IMR-90 (cell line): Measurements from ENCODE around the gene CHAT. TPM values are rescaled to one million over a fixed set of nuclear protein-coding genes. Genes with fewer than 3 reads are reported as not detected.

ENCODE experiments used
- ATAC-seq: fragments of 200-7000 bp; cut with Tn5 transposase; 2 replicates; pipeline ENCODE4 v1.9.1; 2020; ENCODE audit warnings: low read depth, mild to moderate bottlenecking, moderate library complexity
- BruUV-seq: library from RNA; stranded (reverse); fragments of 400-500 nt; replicated peaks from 2 replicates; lab custom pipeline; 2021; lab: Mats Ljungman, UMichigan
- CTCF ChIA-PET: fragments of 300-600 bp; formaldehyde crosslinking; extraction: SDS; loops from one replicate; lab custom pipeline; 2021; ENCODE audit warnings: antibody characterized with exemption; lab: Yijun Ruan, JAX
- POLR2A ChIA-PET: fragments of 300-600 bp; sonication (Branson Sonifier 250); formaldehyde crosslinking; loops from one replicate; lab custom pipeline; 2022; ENCODE audit warnings: antibody characterized with exemption; ENCODE audit not compliant: unreplicated experiment; lab: Charles Lee
- DNase-seq: peaks from one replicate; pipeline ENCODE4 v3.0.0; 2013
- H2AFZ ChIP-seq: replicated peaks from 2 replicates; pipeline ENCODE3; 2013; ENCODE audit warnings: low read length, mild to moderate bottlenecking; ENCODE audit not compliant: poor library complexity
- H2AK5ac ChIP-seq: 2 replicates; pipeline ENCODE4 v1.6.1; 2013; ENCODE audit warnings: low read depth, low read length, inconsistent platforms
- H2AK9ac ChIP-seq: replicated peaks from 2 replicates; pipeline ENCODE3; 2013; ENCODE audit warnings: mild to moderate bottlenecking, low read depth, low read length, moderate library complexity; ENCODE audit not compliant: poor library complexity
- H2BK120ac ChIP-seq: 2 replicates; pipeline ENCODE4 v1.6.1; 2013; ENCODE audit warnings: low read depth, low read length, inconsistent platforms
- H2BK15ac ChIP-seq: 3 replicates; pipeline ENCODE4 v1.6.1; 2013; ENCODE audit warnings: low read depth, low read length, inconsistent platforms
- H2BK20ac ChIP-seq: 2 replicates; pipeline ENCODE4 v1.6.1; 2013; ENCODE audit warnings: low read depth, mild to moderate bottlenecking, inconsistent platforms, low read length, moderate library complexity
- H2BK5ac ChIP-seq: 2 replicates; pipeline ENCODE4 v1.6.1; 2013; ENCODE audit warnings: mild to moderate bottlenecking, low read depth, low read length, inconsistent platforms; ENCODE audit not compliant: poor library complexity, severe bottlenecking
- H3K14ac ChIP-seq: replicated peaks from 2 replicates; pipeline ENCODE4 v1.6.1; 2013; ENCODE audit warnings: low read depth, low read length, inconsistent platforms
- H3K18ac ChIP-seq: 2 replicates; pipeline ENCODE4 v1.6.1; 2013; ENCODE audit warnings: low read depth, low read length, control low read depth
- H3K23ac ChIP-seq: 2 replicates; pipeline ENCODE4 v1.6.1; 2013; ENCODE audit warnings: low read depth, low read length, inconsistent platforms
- H3K27ac ChIP-seq: 2 replicates; pipeline ENCODE4 v1.5.1; 2013; ENCODE audit warnings: mild to moderate bottlenecking, control low read depth, low read length; ENCODE audit not compliant: insufficient read depth
- H3K27me3 ChIP-seq: 2 replicates; pipeline ENCODE4 v1.6.1; 2013; ENCODE audit warnings: low read length; ENCODE audit not compliant: control insufficient read depth, insufficient read depth
- H3K36me3 ChIP-seq: 2 replicates; pipeline ENCODE4 v1.6.1; 2013; ENCODE audit warnings: low read length, mixed read lengths; ENCODE audit not compliant: control insufficient read depth, insufficient read depth
- H3K4ac ChIP-seq: 2 replicates; pipeline ENCODE4 v1.6.1; 2013; ENCODE audit warnings: low read depth, low read length, inconsistent platforms
- H3K4me1 ChIP-seq: 2 replicates; pipeline ENCODE4 v1.6.1; 2013; ENCODE audit warnings: low read length, mixed read lengths; ENCODE audit not compliant: control insufficient read depth, insufficient read depth
- H3K4me2 ChIP-seq: 2 replicates; pipeline ENCODE4 v1.6.1; 2013; ENCODE audit warnings: low read depth, mild to moderate bottlenecking, control low read depth, low read length, moderate library complexity
- H3K4me3 ChIP-seq: 2 replicates; pipeline ENCODE4 v1.5.1; 2013; ENCODE audit warnings: low read depth, mild to moderate bottlenecking, control low read depth, low read length, moderate library complexity; ENCODE audit not compliant: insufficient read depth
- H3K56ac ChIP-seq: 2 replicates; pipeline ENCODE4 v1.6.1; 2013; ENCODE audit warnings: low read length, inconsistent platforms; ENCODE audit not compliant: insufficient read depth; ENCODE audit errors: extremely low read depth
- H3K79me1 ChIP-seq, 2 experiments: 2 replicates each; pipeline ENCODE4 v1.6.1; 2013; ENCODE audit warnings: low read length in 2 of 2, inconsistent platforms in 1 of 2, low read depth in 1 of 2
- H3K9ac ChIP-seq: 2 replicates; pipeline ENCODE4 v1.6.1; 2013; ENCODE audit warnings: low read depth, low read length, control low read depth
- H3K9me1 ChIP-seq: 2 replicates; pipeline ENCODE4 v1.6.1; 2013; ENCODE audit warnings: low read length, inconsistent platforms; ENCODE audit not compliant: insufficient read depth
- H3K9me3 ChIP-seq: 2 replicates; pipeline ENCODE4 v1.6.1; 2013; ENCODE audit warnings: low read length; ENCODE audit not compliant: control insufficient read depth, insufficient read depth
- H4K20me1 ChIP-seq: 2 replicates; pipeline ENCODE4 v1.6.1; 2013; ENCODE audit warnings: low read length, inconsistent platforms; ENCODE audit not compliant: insufficient read depth
- H4K5ac ChIP-seq: 2 replicates; pipeline ENCODE4 v1.6.1; 2013; ENCODE audit warnings: mild to moderate bottlenecking, low read depth, low read length, control low read depth
- H4K8ac ChIP-seq, 2 experiments: 2 replicates each; pipeline ENCODE4 v1.6.1; 2013; ENCODE audit warnings: low read depth in 2 of 2, low read length in 2 of 2, control low read depth in 1 of 2, inconsistent platforms in 1 of 2
- H4K91ac ChIP-seq: 2 replicates; pipeline ENCODE4 v1.6.1; 2013; ENCODE audit warnings: low read depth, low read length, inconsistent platforms; ENCODE audit not compliant: insufficient read depth
- BHLHE40 ChIP-seq: fragments of 150-350 bp; IDR thresholded peaks from 2 replicates; pipeline ENCODE4 v1.6.1; 2016; ENCODE audit warnings: mild to moderate bottlenecking, low read depth, low read length
- CEBPB ChIP-seq: IDR thresholded peaks from 2 replicates; pipeline ENCODE4 v1.6.1; 2012; ENCODE audit warnings: low read depth, low read length, improper control_type of control experiment
- CHD1 ChIP-seq: IDR thresholded peaks from 2 replicates; pipeline ENCODE4 v1.6.1; 2012; ENCODE audit warnings: low read depth, low read length, improper control_type of control experiment
- FOS ChIP-seq: fragments of 150-350 bp; IDR thresholded peaks from 2 replicates; pipeline ENCODE4 v1.6.1; 2016; ENCODE audit warnings: low read depth, low read length
- MAFK ChIP-seq: IDR thresholded peaks from 2 replicates; pipeline ENCODE4 v1.6.1; 2012; ENCODE audit warnings: low read depth, low read length, improper control_type of control experiment
- MAZ ChIP-seq: IDR thresholded peaks from 2 replicates; pipeline ENCODE4 v1.6.1; 2012; ENCODE audit warnings: low read depth, mild to moderate bottlenecking, low read length, improper control_type of control experiment, moderate library complexity, borderline replicate concordance
- MXI1 ChIP-seq: IDR thresholded peaks from 2 replicates; pipeline ENCODE4 v1.6.1; 2012; ENCODE audit warnings: low read depth, mild to moderate bottlenecking, low read length, moderate library complexity, borderline replicate concordance
- NFE2L2 ChIP-seq: fragments of 150-350 bp; IDR thresholded peaks from 2 replicates; pipeline ENCODE4 v1.6.1; 2016; ENCODE audit warnings: low read depth, mild to moderate bottlenecking, low read length
- POLR2A ChIP-seq: IDR thresholded peaks from 2 replicates; pipeline ENCODE4 v1.6.1; 2012; ENCODE audit warnings: mild to moderate bottlenecking, low read depth, low read length
- RAD21 ChIP-seq: IDR thresholded peaks from 2 replicates; pipeline ENCODE4 v1.6.1; 2012; ENCODE audit warnings: low read length, improper control_type of control experiment
- RCOR1 ChIP-seq: IDR thresholded peaks from 2 replicates; pipeline ENCODE4 v1.6.1; 2012; ENCODE audit warnings: mild to moderate bottlenecking, low read length, improper control_type of control experiment; ENCODE audit not compliant: insufficient replicate concordance
- RFX5 ChIP-seq: IDR thresholded peaks from 2 replicates; pipeline ENCODE4 v1.8.0; 2012; ENCODE audit warnings: low read depth, mild to moderate bottlenecking, low read length, moderate library complexity
- SMC3 ChIP-seq: fragments of 150-350 bp; IDR thresholded peaks from 2 replicates; pipeline ENCODE4 v1.6.1; 2016; ENCODE audit warnings: low read depth, mild to moderate bottlenecking, antibody characterized with exemption, low read length, moderate library complexity
- WGBS, 2 experiments: methylation state at CpG; one replicate each; pipeline versions ENCODE4 v1.1.5 to v1.1.7; 2013; ENCODE audit warnings: missing lambda C conversion rate in 2 of 2; ENCODE audit not compliant: insufficient read length in 1 of 2; ENCODE audit errors: extremely low coverage in 2 of 2; 5-methylcytosine and 5-hydroxymethylcytosine counted together
- dilution Hi-C: fragments of 300-500 bp; cut with HindIII; formaldehyde crosslinking; loops from one replicate; pipeline ENCODE4 v1.14.3; 2018; ENCODE audit warnings: low sequenced_read_pairs; ENCODE audit not compliant: unreplicated experiment
- in situ Hi-C: fragments of 300-500 bp; cut with MboI; formaldehyde crosslinking; loops from 3 replicates; pipeline ENCODE4 v1.14.3; 2019; ENCODE audit warnings: low sequenced_read_pairs, inconsistent platforms, mixed read lengths
- intact Hi-C: fragments of 100-400 bp; cut with micrococcal nuclease; formaldehyde crosslinking; loops from 2 replicates; pipeline ENCODE4 v1.10.0; 2022
- polyA plus RNA-seq, 3 experiments: library from polyadenylated mRNA; depleted of rRNA; stranded (reverse); fragments of >200 nt; gene quantifications; 2 replicates each; pipeline ENCODE4 v1.2.3, GENCODE V29; 2012; ENCODE audit warnings: low replicate concordance in 1 of 3
- total RNA-seq: library from RNA; depleted of rRNA; stranded (reverse); fragments of >200 nt; gene quantifications from 2 replicates; pipeline ENCODE4 v1.2.3, GENCODE V29; 2012
- TF ChIP-seq, protein P1 (sequence below): fragments of 150-350 bp; IDR thresholded peaks from 2 replicates; pipeline ENCODE4 v1.6.1; 2016; ENCODE audit warnings: low read depth, mild to moderate bottlenecking, low read length, moderate library complexity, borderline replicate concordance
- TF ChIP-seq, protein P2 (sequence below): fragments of 150-350 bp; IDR thresholded peaks from 2 replicates; pipeline ENCODE4 v1.6.1; 2017; ENCODE audit warnings: mild to moderate bottlenecking, antibody characterized with exemption, low read length, low read depth
- TF ChIP-seq, protein P3 (sequence below): conservative IDR thresholded peaks from 2 replicates; pipeline ENCODE4 v1.5.1; 2012; ENCODE audit warnings: mild to moderate bottlenecking, low read depth, low read length, improper control_type of control experiment

CHAT gene
- total and polyA plus RNA-seq, 2 of the 4 experiments (the other 2 are of a cell fraction) = not detected

GRCh38 chr10:49698679-49699078, 84.8 kb downstream of the CHAT start:
- no peaks in the 10 kb centered on the region for H3K4me1 ChIP-seq
- H3K79me1 ChIP-seq = no peaks in the 10 kb centered on the region
- H3K4me2 ChIP-seq = no peak overlapping the region
- 23% methylated on average over 6 of the region's 9 CpGs; no CpG with 5 or more reads in 1 of the 2 experiments for WGBS, 2 experiments
- H3K18ac ChIP-seq = no peak overlapping the region
- no peak overlapping the region for H4K91ac ChIP-seq
- no peak overlapping the region for H4K8ac ChIP-seq
- in situ Hi-C loops (no loop called here), intact Hi-C loops (no loop called here), dilution Hi-C loops (no loop called here)
- no peak overlapping the region for H3K56ac ChIP-seq
- no peaks in the 10 kb centered on the region for H4K20me1 ChIP-seq
- ChIA-PET POLR2A (no interaction called here), CTCF (no interaction called here)
- H3K9me3 ChIP-seq = no peaks in the 10 kb centered on the region
- no peaks in the 10 kb centered on the region for H3K9me1 ChIP-seq
- DNase-seq = no peak
- no peak overlapping the region for H3K4me3 ChIP-seq
- H3K14ac ChIP-seq = no peak overlapping the region
- no peaks in the 10 kb centered on the region for H3K36me3 ChIP-seq
- no peak overlapping the region for H3K27ac ChIP-seq
- no peak overlapping the region for H2AK9ac ChIP-seq
- no peak overlapping the region for H2BK5ac ChIP-seq
- TF ChIP-seq MXI1 = no peak
- TF ChIP-seq CHD1 = no peak
- TF ChIP-seq, protein P1, sequence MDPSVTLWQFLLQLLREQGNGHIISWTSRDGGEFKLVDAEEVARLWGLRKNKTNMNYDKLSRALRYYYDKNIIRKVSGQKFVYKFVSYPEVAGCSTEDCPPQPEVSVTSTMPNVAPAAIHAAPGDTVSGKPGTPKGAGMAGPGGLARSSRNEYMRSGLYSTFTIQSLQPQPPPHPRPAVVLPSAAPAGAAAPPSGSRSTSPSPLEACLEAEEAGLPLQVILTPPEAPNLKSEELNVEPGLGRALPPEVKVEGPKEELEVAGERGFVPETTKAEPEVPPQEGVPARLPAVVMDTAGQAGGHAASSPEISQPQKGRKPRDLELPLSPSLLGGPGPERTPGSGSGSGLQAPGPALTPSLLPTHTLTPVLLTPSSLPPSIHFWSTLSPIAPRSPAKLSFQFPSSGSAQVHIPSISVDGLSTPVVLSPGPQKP = no peak
- TF ChIP-seq RFX5 = no peak
- no peak for TF ChIP-seq MAZ
- TF ChIP-seq, protein P2, sequence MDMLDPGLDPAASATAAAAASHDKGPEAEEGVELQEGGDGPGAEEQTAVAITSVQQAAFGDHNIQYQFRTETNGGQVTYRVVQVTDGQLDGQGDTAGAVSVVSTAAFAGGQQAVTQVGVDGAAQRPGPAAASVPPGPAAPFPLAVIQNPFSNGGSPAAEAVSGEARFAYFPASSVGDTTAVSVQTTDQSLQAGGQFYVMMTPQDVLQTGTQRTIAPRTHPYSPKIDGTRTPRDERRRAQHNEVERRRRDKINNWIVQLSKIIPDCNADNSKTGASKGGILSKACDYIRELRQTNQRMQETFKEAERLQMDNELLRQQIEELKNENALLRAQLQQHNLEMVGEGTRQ = no peak
- TF ChIP-seq FOS = no peak
- TF ChIP-seq RCOR1 = no peak
- no peak for TF ChIP-seq POLR2A
- no peak for TF ChIP-seq MAFK
- TF ChIP-seq NFE2L2 = no peak
- no peak for TF ChIP-seq SMC3
- TF ChIP-seq RAD21 = no peak
- TF ChIP-seq CEBPB = no peak
- TF ChIP-seq BHLHE40 = no peak
- TF ChIP-seq, protein P3, sequence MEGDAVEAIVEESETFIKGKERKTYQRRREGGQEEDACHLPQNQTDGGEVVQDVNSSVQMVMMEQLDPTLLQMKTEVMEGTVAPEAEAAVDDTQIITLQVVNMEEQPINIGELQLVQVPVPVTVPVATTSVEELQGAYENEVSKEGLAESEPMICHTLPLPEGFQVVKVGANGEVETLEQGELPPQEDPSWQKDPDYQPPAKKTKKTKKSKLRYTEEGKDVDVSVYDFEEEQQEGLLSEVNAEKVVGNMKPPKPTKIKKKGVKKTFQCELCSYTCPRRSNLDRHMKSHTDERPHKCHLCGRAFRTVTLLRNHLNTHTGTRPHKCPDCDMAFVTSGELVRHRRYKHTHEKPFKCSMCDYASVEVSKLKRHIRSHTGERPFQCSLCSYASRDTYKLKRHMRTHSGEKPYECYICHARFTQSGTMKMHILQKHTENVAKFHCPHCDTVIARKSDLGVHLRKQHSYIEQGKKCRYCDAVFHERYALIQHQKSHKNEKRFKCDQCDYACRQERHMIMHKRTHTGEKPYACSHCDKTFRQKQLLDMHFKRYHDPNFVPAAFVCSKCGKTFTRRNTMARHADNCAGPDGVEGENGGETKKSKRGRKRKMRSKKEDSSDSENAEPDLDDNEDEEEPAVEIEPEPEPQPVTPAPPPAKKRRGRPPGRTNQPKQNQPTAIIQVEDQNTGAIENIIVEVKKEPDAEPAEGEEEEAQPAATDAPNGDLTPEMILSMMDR = no peak
- H2BK120ac ChIP-seq = no peak overlapping the region
- H2AFZ ChIP-seq = peak overlapping the region; percentile 51
- H2BK15ac ChIP-seq = no peak overlapping the region
- no peak for ATAC-seq
- H3K4ac ChIP-seq = no peak overlapping the region
- peaks cover 7% of the 10 kb centered on the region for H3K27me3 ChIP-seq
- no TSS peak for BruUV-seq
- no peak overlapping the region for H3K9ac ChIP-seq
- no peak overlapping the region for H2AK5ac ChIP-seq
- no peak overlapping the region for H4K5ac ChIP-seq
- no peak overlapping the region for H2BK20ac ChIP-seq
- H3K23ac ChIP-seq = no peak overlapping the region
